Trophoblast cell (in vitro differentiated cells and primary cell): Measurements from ENCODE around the gene FOXP2.
"Not testable (repeated sequence)": the region's sequence is repeated elsewhere in the genome, so short reads cannot be mapped to it uniquely, and the experiment has no call there.

Experiments used
- DNase-seq, 2 donors: peaks; one replicate each; pipeline ENCODE4 v3.0.0-alpha.2; 2016
- H2AFZ ChIP-seq: 2 replicates; pipeline ENCODE4 v1.6.1; 2013; ENCODE audit warnings: low read length, moderate library complexity, mild to moderate bottlenecking; ENCODE audit not compliant: insufficient read depth, poor library complexity
- H2AK5ac ChIP-seq: 2 replicates; pipeline ENCODE4 v1.6.1; 2013; ENCODE audit warnings: mild to moderate bottlenecking, low read length
- H2BK120ac ChIP-seq: 2 replicates; pipeline ENCODE4 v1.6.1; 2013; ENCODE audit warnings: low read length, mild to moderate bottlenecking, moderate library complexity; ENCODE audit not compliant: insufficient read depth, poor library complexity
- H2BK12ac ChIP-seq: 2 replicates; pipeline ENCODE4 v1.6.1; 2013; ENCODE audit warnings: mild to moderate bottlenecking, low read length, moderate library complexity
- H2BK5ac ChIP-seq: 2 replicates; pipeline ENCODE4 v1.6.1; 2013; ENCODE audit warnings: low read length, low read depth, moderate library complexity, mild to moderate bottlenecking; ENCODE audit not compliant: poor library complexity
- H3K14ac ChIP-seq: 2 replicates; pipeline ENCODE4 v1.6.1; 2013; ENCODE audit warnings: mild to moderate bottlenecking, low read length
- H3K18ac ChIP-seq: 2 replicates; pipeline ENCODE4 v1.6.1; 2013; ENCODE audit warnings: mild to moderate bottlenecking, low read length
- H3K23ac ChIP-seq: 2 replicates; pipeline ENCODE4 v1.6.1; 2013; ENCODE audit warnings: low read length
- H3K27ac ChIP-seq: 2 replicates; pipeline ENCODE4 v1.5.1; 2013; ENCODE audit warnings: low read depth, mild to moderate bottlenecking, inconsistent platforms, low read length, moderate library complexity
- H3K27me3 ChIP-seq: 2 replicates; pipeline ENCODE4 v1.6.1; 2013; ENCODE audit warnings: inconsistent platforms, mild to moderate bottlenecking, low read length, moderate library complexity; ENCODE audit not compliant: insufficient read depth
- H3K36me3 ChIP-seq, 2 experiments: 1 replicate in 1 of 2; 2 replicates in 1 of 2; pipeline ENCODE4 v1.6.1; 2013; ENCODE audit warnings: low read length in 2 of 2, mild to moderate bottlenecking in 2 of 2, moderate library complexity in 1 of 2; ENCODE audit not compliant: insufficient read depth in 2 of 2, control insufficient read depth in 1 of 2
- H3K4ac ChIP-seq: 2 replicates; pipeline ENCODE4 v1.6.1; 2013; ENCODE audit warnings: low read depth, mild to moderate bottlenecking, low read length, moderate library complexity
- H3K4me1 ChIP-seq, 2 experiments: 1 replicate in 1 of 2; 2 replicates in 1 of 2; pipeline ENCODE4 v1.6.1; 2013; ENCODE audit warnings: low read length in 2 of 2, mild to moderate bottlenecking in 2 of 2, moderate library complexity in 1 of 2; ENCODE audit not compliant: insufficient read depth in 2 of 2, control insufficient read depth in 1 of 2
- H3K4me2 ChIP-seq: 2 replicates; pipeline ENCODE4 v1.6.1; 2013; ENCODE audit warnings: inconsistent platforms, mild to moderate bottlenecking, low read length, moderate library complexity
- H3K4me3 ChIP-seq: 2 replicates; pipeline ENCODE4 v1.5.1; 2013; ENCODE audit warnings: mild to moderate bottlenecking, low read depth, low read length, inconsistent platforms
- H3K79me1 ChIP-seq: one replicate; pipeline ENCODE4 v1.6.1; 2013; ENCODE audit warnings: low read length
- H3K79me2 ChIP-seq: 2 replicates; pipeline ENCODE4 v1.6.1; 2013; ENCODE audit warnings: low read length, mild to moderate bottlenecking; ENCODE audit not compliant: control insufficient read depth, insufficient read depth, poor library complexity
- H3K9ac ChIP-seq: 2 replicates; pipeline ENCODE4 v1.6.1; 2013; ENCODE audit warnings: mild to moderate bottlenecking, low read length
- H3K9me3 ChIP-seq: 2 replicates; pipeline ENCODE4 v1.6.1; 2013; ENCODE audit warnings: low read depth, mild to moderate bottlenecking, control low read depth, inconsistent platforms, low read length; ENCODE audit not compliant: insufficient read depth
- H4K12ac ChIP-seq: 2 replicates; pipeline ENCODE4 v1.6.1; 2013; ENCODE audit warnings: low read depth, mild to moderate bottlenecking, low read length, moderate library complexity
- H4K8ac ChIP-seq: 2 replicates; pipeline ENCODE4 v1.6.1; 2013; ENCODE audit warnings: low read depth, mild to moderate bottlenecking, low read length, moderate library complexity
- H4K91ac ChIP-seq: one replicate; pipeline ENCODE4 v1.6.1; 2013; ENCODE audit warnings: low read depth, mild to moderate bottlenecking, low read length, moderate library complexity
- WGBS: extraction: QIAGEN DNeasy Blood & Tissue Kit; methylation state at CpG from one replicate; pipeline ENCODE4 v1.1.7; 2013; ENCODE audit warnings: missing lambda C conversion rate; ENCODE audit not compliant: insufficient read length, insufficient coverage; ENCODE audit errors: extremely low coverage; 5-methylcytosine and 5-hydroxymethylcytosine counted together

The FOXP2 gene

DNA sequence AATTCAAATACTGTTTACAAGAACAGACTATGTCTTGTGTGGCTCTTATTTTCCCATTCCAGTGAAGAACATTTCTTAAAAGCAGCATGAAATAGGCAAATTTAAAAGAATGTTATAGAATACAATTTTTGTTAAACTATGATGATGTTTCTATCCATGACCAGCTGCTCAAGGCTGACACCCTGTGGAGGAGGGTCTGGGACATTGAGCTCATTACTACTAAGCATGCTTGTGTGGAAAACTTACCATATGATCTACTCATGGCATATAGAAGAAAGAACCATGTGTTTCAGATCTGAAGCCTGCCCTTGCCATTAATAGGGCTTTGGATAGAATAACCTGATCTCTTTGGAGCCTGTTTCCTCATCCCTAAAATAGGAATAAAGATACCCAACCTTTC lies 125.0 kb downstream of the FOXP2 start:
- no peaks in the 10 kb centered on the region for H3K9me3 ChIP-seq
- H3K23ac ChIP-seq = no peak overlapping the region
- no peaks in the 10 kb centered on the region for H3K79me1 ChIP-seq
- H4K8ac ChIP-seq = no peak overlapping the region
- peak; percentile 1 to 32 for DNase-seq
- H3K79me2 ChIP-seq = no peaks in the 10 kb centered on the region
- no peak overlapping the region for H3K14ac ChIP-seq
- H4K91ac ChIP-seq = no peak overlapping the region
- no peak overlapping the region for H3K9ac ChIP-seq
- H2AK5ac ChIP-seq = no peak overlapping the region
- no peaks in the 10 kb centered on the region for H3K36me3 ChIP-seq
- H2AFZ ChIP-seq = no peak overlapping the region
- no peaks in the 10 kb centered on the region for H3K27me3 ChIP-seq
- no peak overlapping the region for H4K12ac ChIP-seq
- H3K18ac ChIP-seq = no peak overlapping the region
- H3K4me1 ChIP-seq = no peaks in the 10 kb centered on the region
- H3K4me3 ChIP-seq = no peak overlapping the region
- H3K27ac ChIP-seq = no peak overlapping the region
- no peak overlapping the region for H2BK120ac ChIP-seq
- H2BK5ac ChIP-seq = no peak overlapping the region
- H3K4ac ChIP-seq = no peak overlapping the region
- H3K4me2 ChIP-seq = no peak overlapping the region
- no peak overlapping the region for H2BK12ac ChIP-seq

DNA sequence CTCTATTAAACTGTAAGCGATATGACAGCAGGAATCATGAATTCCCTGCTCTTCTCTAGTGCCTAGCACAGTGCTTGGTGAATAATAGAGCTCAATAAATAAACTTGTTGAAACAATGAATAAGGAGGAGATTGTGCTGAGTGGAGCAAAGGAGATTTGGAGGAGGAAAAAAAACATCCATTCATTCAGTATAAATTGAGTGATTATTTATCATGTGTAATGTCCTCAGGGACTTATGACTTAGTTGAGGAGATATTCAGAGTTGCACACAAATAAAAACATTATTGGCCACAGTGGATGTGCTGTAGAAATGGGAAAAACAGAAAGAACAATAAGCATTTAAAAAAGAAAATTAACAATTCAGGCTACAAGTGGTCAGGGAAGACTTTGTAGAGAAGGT lies 125.7 kb downstream of the FOXP2 start:
- Histone ChIP-seq H2BK5ac (no peak overlapping the region), H2BK120ac (no peak overlapping the region), H3K18ac (no peak overlapping the region), H3K4me3 (no peak overlapping the region), H4K8ac (no peak overlapping the region), H3K79me2 (no peaks in the 10 kb centered on the region), H2BK12ac (no peak overlapping the region), H3K9ac (no peak overlapping the region), H3K23ac (no peak overlapping the region), H2AK5ac (no peak overlapping the region), H3K14ac (no peak overlapping the region), H2AFZ (no peak overlapping the region), H3K4me1 (no peaks in the 10 kb centered on the region), H4K91ac (no peak overlapping the region), H4K12ac (no peak overlapping the region), H3K79me1 (no peaks in the 10 kb centered on the region), H3K36me3 (no peaks in the 10 kb centered on the region), H3K9me3 (no peaks in the 10 kb centered on the region), H3K27ac (no peak overlapping the region), H3K4ac (no peak overlapping the region), H3K27me3 (no peaks in the 10 kb centered on the region), H3K4me2 (no peak overlapping the region)
- no CpG with 5 or more reads among the region's 1 CpG for WGBS
- no peak for DNase-seq

DNA sequence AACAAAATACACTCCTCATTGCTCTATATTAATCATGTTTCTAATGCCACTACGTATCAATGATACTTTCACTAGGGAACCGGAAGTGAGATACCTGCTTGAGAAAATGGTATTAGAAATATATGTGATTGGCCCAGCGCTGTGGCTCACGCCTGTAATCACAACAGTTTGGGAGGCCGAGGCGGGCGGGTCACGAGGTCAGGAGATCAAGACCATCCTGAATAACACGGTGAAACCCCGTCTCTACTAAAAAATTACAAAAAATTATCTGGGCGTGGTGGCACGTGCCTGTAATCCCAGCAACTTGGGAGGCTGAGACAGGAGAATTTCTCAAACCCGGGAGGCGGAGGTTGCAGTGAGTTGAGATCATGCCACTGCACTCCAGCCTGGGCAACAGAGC lies 132.7 kb downstream of the FOXP2 start:
- WGBS = no CpG with 5 or more reads among the region's 14 CpGs
- not testable (repeated sequence) for H3K4me3 ChIP-seq, H2BK5ac ChIP-seq, H3K4ac ChIP-seq, H4K12ac ChIP-seq, H2AFZ ChIP-seq, H4K91ac ChIP-seq, H3K23ac ChIP-seq, H3K14ac ChIP-seq, H2AK5ac ChIP-seq, H3K27ac ChIP-seq, H3K4me2 ChIP-seq, H3K79me1 ChIP-seq, H4K8ac ChIP-seq, H3K27me3 ChIP-seq, H3K79me2 ChIP-seq, H3K18ac ChIP-seq, H2BK120ac ChIP-seq, H3K9ac ChIP-seq, H3K9me3 ChIP-seq, H2BK12ac ChIP-seq, H3K4me1 ChIP-seq, DNase-seq, H3K36me3 ChIP-seq

DNA sequence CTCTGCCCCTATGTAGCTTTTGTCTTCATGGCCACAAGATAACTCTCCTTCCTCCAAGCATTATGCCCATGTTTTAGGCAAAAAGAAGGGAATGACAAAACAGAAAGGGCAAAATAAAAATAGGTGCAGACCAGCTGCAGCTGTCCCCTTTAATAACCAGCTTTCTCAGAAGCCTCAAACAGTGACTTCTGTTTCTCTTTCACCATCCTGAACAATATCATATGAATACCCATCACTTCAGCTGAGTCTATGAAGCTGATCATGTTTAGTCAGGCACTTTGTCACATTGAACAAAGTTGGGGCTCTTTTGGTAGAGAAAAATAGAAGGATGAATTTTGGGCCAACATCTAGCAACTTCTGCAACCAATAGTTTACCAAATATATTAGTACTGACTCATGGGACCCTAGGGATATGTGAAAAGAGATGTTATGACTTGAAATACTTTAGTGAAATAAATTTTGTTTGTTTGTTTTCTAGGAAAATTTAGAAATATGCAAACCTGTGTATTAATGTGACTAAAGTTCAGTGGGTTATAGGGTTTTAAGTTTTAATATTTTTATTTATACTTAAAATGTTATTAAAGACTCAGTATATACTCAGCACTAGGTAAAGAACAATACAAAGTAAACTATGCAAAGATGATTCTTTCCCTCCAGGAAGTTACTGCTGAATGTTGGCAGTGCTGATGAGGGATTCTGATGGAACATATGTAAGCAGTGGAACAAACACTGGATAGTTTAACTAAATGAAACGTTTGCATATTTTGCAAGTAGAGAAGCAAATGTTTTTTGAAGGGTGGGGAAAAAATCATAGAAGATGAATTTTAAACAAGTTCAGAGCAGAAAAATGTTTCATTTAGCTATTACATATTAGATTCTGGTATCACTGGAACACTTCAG lies 133.7 kb downstream of the FOXP2 start:
- Histone ChIP-seq H2AK5ac (no peak overlapping the region), H2AFZ (no peak overlapping the region), H4K91ac (no peak overlapping the region), H3K27me3 (no peaks in the 10 kb centered on the region), H3K4me1 (no peaks in the 10 kb centered on the region), H2BK5ac (no peak overlapping the region), H4K8ac (no peak overlapping the region), H3K4me2 (no peak overlapping the region), H3K79me2 (no peaks in the 10 kb centered on the region), H3K27ac (no peak overlapping the region), H3K79me1 (no peaks in the 10 kb centered on the region), H4K12ac (no peak overlapping the region), H3K23ac (no peak overlapping the region), H3K14ac (no peak overlapping the region), H2BK120ac (no peak overlapping the region), H3K4me3 (no peak overlapping the region), H3K4ac (no peak overlapping the region), H3K36me3 (no peaks in the 10 kb centered on the region), H3K9me3 (no peaks in the 10 kb centered on the region), H3K9ac (no peak overlapping the region), H2BK12ac (no peak overlapping the region), H3K18ac (no peak overlapping the region)
- no peak for DNase-seq
- WGBS = no CpG with 5 or more reads among the region's 1 CpG
